H1 (cell line): ENCODE measurements around the gene NUP58. TPM values are rescaled to one million over a fixed set of nuclear protein-coding genes. Genes with fewer than 3 reads are reported as not detected.

Source experiments
- CTCF ChIA-PET: fragments of 300-600 bp; sonication (Branson Sonifier 250); formaldehyde crosslinking; loops from one replicate; lab custom pipeline; 2021; ENCODE audit not compliant: partially characterized antibody; lab: Charles Lee
- POLR2A ChIA-PET: fragments of 300-600 bp; sonication (Branson Sonifier 250); formaldehyde crosslinking; loops from one replicate; lab custom pipeline; 2021; ENCODE audit warnings: inconsistent platforms; ENCODE audit not compliant: partially characterized antibody; lab: Charles Lee
- DNase-seq, 2 experiments: peaks; one replicate each; pipeline versions ENCODE4 v3.0.0 to v3.0.0-alpha.2; 2010 to 2022; ENCODE audit warnings: low spot score in 2 of 2, low read depth in 1 of 2, mixed read lengths in 1 of 2
- FAIRE-seq: peaks from 2 replicates; lab custom pipeline; 2011; peaks lifted over from hg19 to GRCh38; lab: Jason Lieb, UNC
- H2AFZ ChIP-seq: 2 replicates; pipeline ENCODE4 v1.8.1; 2012; ENCODE audit warnings: low read length, inconsistent platforms
- H2AK5ac ChIP-seq: 2 replicates; pipeline ENCODE4 v1.6.1; 2013; ENCODE audit warnings: low read depth, low read length
- H2BK120ac ChIP-seq: replicated peaks from 2 replicates; pipeline ENCODE3; 2013; ENCODE audit warnings: low read depth, low read length, inconsistent platforms
- H2BK12ac ChIP-seq: 2 replicates; pipeline ENCODE4 v1.6.1; 2013; ENCODE audit warnings: low read depth, low read length
- H2BK15ac ChIP-seq: 2 replicates; pipeline ENCODE4 v1.6.1; 2013; ENCODE audit warnings: low read length
- H2BK20ac ChIP-seq: 2 replicates; pipeline ENCODE4 v1.6.1; 2013; ENCODE audit warnings: low read length
- H2BK5ac ChIP-seq: 2 replicates; pipeline ENCODE4 v1.6.1; 2013; ENCODE audit warnings: low read depth, low read length
- H3K14ac ChIP-seq: 2 replicates; pipeline ENCODE4 v1.6.1; 2013; ENCODE audit warnings: inconsistent platforms; ENCODE audit not compliant: insufficient read length
- H3K18ac ChIP-seq: 2 replicates; pipeline ENCODE4 v1.6.1; 2013; ENCODE audit warnings: low read length; ENCODE audit errors: extremely low read depth
- H3K23ac ChIP-seq: 2 replicates; pipeline ENCODE4 v1.6.1; 2013; ENCODE audit warnings: inconsistent platforms; ENCODE audit not compliant: insufficient read length
- H3K23me2 ChIP-seq: 2 replicates; pipeline ENCODE4 v1.6.1; 2013; ENCODE audit warnings: low read depth, low read length
- H3K27ac ChIP-seq: 2 replicates; pipeline ENCODE4 v1.6.1; 2011; ENCODE audit warnings: low read depth, low read length, inconsistent platforms
- H3K27me3 ChIP-seq, 4 experiments: replicated peaks in 1 of 4; 1 replicate in 1 of 4; 2 replicates in 3 of 4; pipeline versions ENCODE4 v1.6.1 to v1.8.1; 2011 to 2013; ENCODE audit warnings: low read length in 3 of 4, mild to moderate bottlenecking in 3 of 4, inconsistent platforms in 2 of 4, mixed read lengths in 2 of 4, moderate library complexity in 1 of 4; ENCODE audit not compliant: control insufficient read depth in 3 of 4, insufficient read depth in 3 of 4; ENCODE audit errors: extremely low read depth in 1 of 4
- H3K36me3 ChIP-seq, 4 experiments: 2 replicates each; pipeline versions ENCODE4 v1.6.1 to v1.8.1; 2011 to 2013; ENCODE audit warnings: mild to moderate bottlenecking in 4 of 4, low read length in 3 of 4, moderate library complexity in 2 of 4, control low read depth in 1 of 4, inconsistent platforms in 1 of 4; ENCODE audit not compliant: insufficient read depth in 4 of 4, control insufficient read depth in 2 of 4
- H3K4ac ChIP-seq: replicated peaks from 2 replicates; pipeline ENCODE3; 2013; ENCODE audit warnings: low read length, low read depth, mixed read lengths, inconsistent platforms; ENCODE audit not compliant: insufficient read length
- H3K4me1 ChIP-seq, 4 experiments: replicated peaks in 1 of 4; 1 replicate in 1 of 4; 2 replicates in 3 of 4; pipeline versions ENCODE4 v1.6.1 to v1.8.1; 2011 to 2013; ENCODE audit warnings: low read length in 3 of 4, inconsistent platforms in 2 of 4, mixed read lengths in 1 of 4; ENCODE audit not compliant: insufficient read depth in 4 of 4, control insufficient read depth in 3 of 4
- H3K4me2 ChIP-seq, 2 experiments: 2 replicates each; pipeline versions ENCODE4 v1.6.1 to v1.8.1; 2011 to 2013; ENCODE audit warnings: low read depth in 2 of 2, low read length in 2 of 2, control low read depth in 1 of 2, inconsistent platforms in 1 of 2, mild to moderate bottlenecking in 1 of 2; ENCODE audit not compliant: insufficient read depth in 1 of 2
- H3K4me3 ChIP-seq, 4 experiments: fragments of 200-600, 300-600 bp in 1 of 4; sonication (generic), shearing (Covaris generic), sonication (Bioruptor Twin) in 1 of 4; 2 replicates each; pipeline versions ENCODE4 v1.5.1 to v1.8.1; 2011 to 2016; ENCODE audit warnings: low read length in 4 of 4, low read depth in 3 of 4, control low read depth in 2 of 4, inconsistent platforms in 2 of 4, mild to moderate bottlenecking in 2 of 4, mixed read lengths in 1 of 4, moderate library complexity in 1 of 4; ENCODE audit not compliant: insufficient read depth in 2 of 4; ENCODE audit errors: extremely low read depth in 1 of 4
- H3K56ac ChIP-seq: replicated peaks from 2 replicates; pipeline ENCODE3; 2013; ENCODE audit warnings: low read depth, mild to moderate bottlenecking, mixed read lengths, low read length, inconsistent platforms; ENCODE audit not compliant: insufficient read length
- H3K79me1 ChIP-seq: 2 replicates; pipeline ENCODE4 v1.6.1; 2013; ENCODE audit warnings: low read depth, low read length, control low read depth
- H3K79me2 ChIP-seq, 2 experiments: 2 replicates each; pipeline versions ENCODE4 v1.6.1 to v1.8.1; 2012 to 2013; ENCODE audit warnings: low read length in 2 of 2, mild to moderate bottlenecking in 2 of 2, inconsistent platforms in 1 of 2; ENCODE audit not compliant: insufficient read depth in 2 of 2, control insufficient read depth in 1 of 2
- H3K9ac ChIP-seq, 4 experiments: replicated peaks in 1 of 4; 1 replicate in 1 of 4; 2 replicates in 3 of 4; pipeline versions ENCODE4 v1.6.1 to v1.8.1; 2011 to 2013; ENCODE audit warnings: low read depth in 3 of 4, low read length in 3 of 4, control low read depth in 2 of 4, mild to moderate bottlenecking in 2 of 4, moderate library complexity in 2 of 4, inconsistent platforms in 1 of 4; ENCODE audit errors: extremely low read depth in 1 of 4
- H3K9me3 ChIP-seq, 2 experiments: 2 replicates each; pipeline versions ENCODE4 v1.6.1 to v1.8.1; 2012 to 2013; ENCODE audit warnings: mild to moderate bottlenecking in 2 of 2, moderate library complexity in 2 of 2, control low read depth in 1 of 2, inconsistent platforms in 1 of 2, low read depth in 1 of 2, low read length in 1 of 2, mixed read lengths in 1 of 2; ENCODE audit not compliant: insufficient read depth in 2 of 2
- H4K20me1 ChIP-seq, 2 experiments: replicated peaks in 1 of 2; 2 replicates each; pipeline versions ENCODE3 to v1.8.1; 2011 to 2013; ENCODE audit warnings: inconsistent platforms in 2 of 2, low read length in 2 of 2, mild to moderate bottlenecking in 1 of 2; ENCODE audit not compliant: insufficient read depth in 2 of 2, control insufficient read depth in 1 of 2
- H4K5ac ChIP-seq: 2 replicates; pipeline ENCODE4 v1.6.1; 2013; ENCODE audit warnings: low read length, low read depth, mixed read lengths, inconsistent platforms; ENCODE audit not compliant: insufficient read length
- H4K8ac ChIP-seq: 2 replicates; pipeline ENCODE4 v1.8.0; 2013; ENCODE audit warnings: mild to moderate bottlenecking, moderate library complexity, low read length, inconsistent platforms; ENCODE audit not compliant: insufficient read depth; ENCODE audit errors: extremely low read depth
- H4K91ac ChIP-seq: replicated peaks from 2 replicates; pipeline ENCODE3; 2013; ENCODE audit warnings: low read length, mixed read lengths, inconsistent platforms; ENCODE audit not compliant: insufficient read length
- CEBPB ChIP-seq: IDR thresholded peaks from 2 replicates; pipeline ENCODE4 v1.6.1; 2012; ENCODE audit warnings: low read depth, low read length
- HDAC2 ChIP-seq, 2 experiments: fragments of 300-600 bp in 1 of 2; sonication (generic) in 1 of 2; IDR thresholded peaks; 2 replicates each; pipeline ENCODE4 v1.6.1; 2011 to 2012; ENCODE audit warnings: low read depth in 2 of 2, low read length in 2 of 2, mild to moderate bottlenecking in 2 of 2, moderate library complexity in 2 of 2, borderline replicate concordance in 1 of 2, inconsistent platforms in 1 of 2
- WGBS, 2 experiments: shearing (Covaris generic) in 1 of 2; methylation state at CpG; one replicate each; pipeline versions ENCODE4 v1.1.6 to v1.1.7; 2013 to 2015; ENCODE audit warnings: low lambda C conversion rate in 2 of 2, mixed read lengths in 2 of 2, inconsistent platforms in 1 of 2, low coverage in 1 of 2, missing lambda C conversion rate in 1 of 2; ENCODE audit not compliant: insufficient replicate concordance in 2 of 2, insufficient coverage in 1 of 2, insufficient read length in 1 of 2; ENCODE audit errors: extremely low coverage in 1 of 2, missing lambda C conversion rate in 1 of 2; 5-methylcytosine and 5-hydroxymethylcytosine counted together
- polyA plus RNA-seq, 7 experiments: library from polyadenylated mRNA; depleted of rRNA in 3 of 7; stranded (reverse) in 5 of 7; unstranded in 2 of 7; fragments of >200 nt in 5 of 7; fragments of 200-250 nt in 2 of 7; gene quantifications; 1 replicate in 5 of 7; 2 replicates in 1 of 7; 4 replicates in 1 of 7; pipeline versions ENCODE4 v1.2.1 to v1.2.3, GENCODE V29; 2011 to 2013; ENCODE audit warnings: missing spikeins in 2 of 7, mixed read lengths in 2 of 7
- total RNA-seq: library from RNA; stranded (reverse); fragmentation: NEBNext Ultra II Directional; extraction: Animal tissue kit (Norgen Biotek cat#: 25700); gene quantifications from 2 replicates; pipeline ENCODE4 v1.2.1, GENCODE V29; 2021
- TF ChIP-seq, protein P1 (sequence below): IDR thresholded peaks from 2 replicates; pipeline ENCODE4 v1.6.1; 2011; ENCODE audit warnings: low read depth, mild to moderate bottlenecking, low read length; ENCODE audit not compliant: insufficient read depth

NUP58 gene
- total and polyA plus RNA-seq, 2 of the 8 experiments (the other 6 are each of a cell fraction or from before 2014, with no cell fraction given), result 35.0 to 53.8 TPM

DNA sequence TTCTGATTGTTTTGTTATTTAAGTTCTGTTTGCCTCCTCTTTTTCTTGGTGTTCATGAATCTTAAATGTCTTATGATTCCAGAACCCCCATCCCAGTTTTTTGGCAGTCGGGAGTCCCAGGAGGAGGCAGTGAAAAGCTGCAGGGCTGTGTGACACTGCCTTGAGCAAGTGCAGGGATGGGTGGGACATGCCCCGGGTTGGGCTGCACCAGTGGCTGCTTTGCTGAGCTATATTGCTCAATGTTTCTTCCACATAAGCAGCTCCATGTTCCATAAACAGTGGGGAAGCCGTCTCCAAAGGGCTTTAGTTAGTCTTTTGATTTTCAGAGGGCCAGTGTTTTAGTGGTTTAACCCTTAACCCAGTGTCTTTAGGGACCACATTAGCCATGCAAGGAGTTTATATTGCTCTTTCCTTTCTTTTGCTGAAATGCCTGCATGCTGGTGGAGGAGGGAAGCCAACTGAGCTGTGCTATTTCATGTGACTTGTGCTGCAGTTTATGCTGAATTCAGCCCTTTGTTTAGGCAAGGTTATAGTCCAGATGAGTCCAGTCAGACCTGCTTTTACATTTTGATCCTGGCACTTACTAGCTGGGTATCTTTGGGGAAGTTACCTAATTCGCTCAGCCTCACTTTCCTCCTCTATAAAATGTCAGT, 83.5 kb downstream of the NUP58 start:
- Histone ChIP-seq H2BK12ac (no peak overlapping the region), H3K79me2 (no peaks in the 10 kb centered on the region), H3K4me1 (peaks cover 2 to 6% (median 3%) of the 10 kb centered on the region in 4 experiments; a peak in 3 of 7 replicates), H3K4me2 (no peak overlapping the region; a peak in 1 of 4 replicates), H3K56ac (no peak overlapping the region), H2BK15ac (no peak overlapping the region), H3K27me3 (no peaks in the 10 kb centered on the region), H3K23ac (no peak overlapping the region), H3K23me2 (no peaks in the 10 kb centered on the region; the same call in 1 of the 2 replicates), H2BK120ac (no peak overlapping the region), H3K79me1 (no peaks in the 10 kb centered on the region), H3K14ac (no peak overlapping the region), H4K8ac (no peak overlapping the region), H2AFZ (peak overlapping the region; percentile 89), H4K91ac (no peak overlapping the region), H4K20me1 (no peaks in the 10 kb centered on the region), H3K4me3 (no peak overlapping the region), H3K18ac (no peak overlapping the region), H3K36me3 (no peaks in the 10 kb centered on the region), H3K9ac (no peak overlapping the region), H4K5ac (no peak overlapping the region), H2BK5ac (no peak overlapping the region), H3K4ac (no peak overlapping the region), H3K27ac (no peak overlapping the region), H2AK5ac (no peak overlapping the region), H3K9me3 (no peaks in the 10 kb centered on the region), H2BK20ac (no peak overlapping the region)
- FAIRE-seq, result peak; percentile 39
- POLR2A ChIA-PET, result interaction anchor here (1.3 kb wide), 1 partner anchor 9 kb away, joined by 3 read pairs; no protein-coding TSS in a partner anchor
- CTCF ChIA-PET, result interaction anchor here (1.1 to 1.7 kb wide), 3 partner anchors 9 to 130 kb away, joined by 4 to 7 read pairs (median 6); no protein-coding TSS in a partner anchor
- DNase-seq, result no peak
- WGBS, 2 experiments, result 80% methylated on average over 4 of the region's 4 CpGs; no CpG with 5 or more reads in 1 of the 2 experiments
- TF ChIP-seq HDAC2 (IDR thresholded peaks at IDR 0.05; ENCODE audit: borderline replicate concordance in 1 of 2, low read depth in 2 of 2, low read length in 2 of 2) (no peak), CEBPB (peak; percentile 45)
- TF ChIP-seq, protein P1, sequence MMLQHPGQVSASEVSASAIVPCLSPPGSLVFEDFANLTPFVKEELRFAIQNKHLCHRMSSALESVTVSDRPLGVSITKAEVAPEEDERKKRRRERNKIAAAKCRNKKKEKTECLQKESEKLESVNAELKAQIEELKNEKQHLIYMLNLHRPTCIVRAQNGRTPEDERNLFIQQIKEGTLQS, result no peak
